Skeletal muscle satellite cell (primary cell): ENCODE results near the gene LYRM9.
"Not testable (repeated sequence)": the region's sequence is repeated elsewhere in the genome, so short reads cannot be mapped to it uniquely, and the experiment has no call there.

ENCODE experiments used
- H3K27me3 ChIP-seq: 2 replicates; pipeline ENCODE4 v1.7.0; 2013; ENCODE audit warnings: low read length; ENCODE audit not compliant: control insufficient read depth, insufficient read depth
- H3K36me3 ChIP-seq: 2 replicates; pipeline ENCODE4 v1.7.0; 2013; ENCODE audit warnings: mild to moderate bottlenecking, control low read depth, low read length; ENCODE audit not compliant: insufficient read depth
- H3K4me1 ChIP-seq: 2 replicates; pipeline ENCODE4 v1.7.0; 2013; ENCODE audit warnings: low read length; ENCODE audit not compliant: control insufficient read depth, insufficient read depth
- H3K4me2 ChIP-seq: 2 replicates; pipeline ENCODE4 v1.7.0; 2013; ENCODE audit warnings: mild to moderate bottlenecking, low read length
- H3K4me3 ChIP-seq: 2 replicates; pipeline ENCODE4 v1.7.0; 2013; ENCODE audit warnings: low read length
- H3K9ac ChIP-seq: 2 replicates; pipeline ENCODE4 v1.7.0; 2013; ENCODE audit warnings: mild to moderate bottlenecking, low read depth, low read length, moderate library complexity
- H3K9me3 ChIP-seq: replicated peaks from 2 replicates; pipeline ENCODE4 v1.7.0; 2013; ENCODE audit warnings: mild to moderate bottlenecking, control low read depth, low read length

Gene LYRM9

DNA sequence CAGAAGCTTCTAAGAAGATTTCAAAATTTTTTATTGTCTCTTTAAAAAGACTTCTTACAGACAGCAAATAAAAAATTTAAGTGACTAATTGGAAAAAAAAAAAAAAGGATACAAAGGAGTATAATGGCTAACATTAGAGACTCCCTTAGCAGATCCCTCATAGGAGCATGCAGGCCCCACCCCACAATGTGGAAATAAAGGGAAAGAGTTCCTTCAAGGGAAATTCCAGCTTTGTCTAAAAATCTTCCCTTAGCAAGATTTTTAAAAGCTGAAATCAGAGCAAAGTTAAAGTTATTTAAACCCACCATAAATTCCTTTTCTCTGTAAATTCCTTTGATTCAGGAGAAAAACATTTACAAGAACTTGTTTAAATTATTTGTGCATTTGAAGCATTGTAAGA, 60.3 kb downstream of the LYRM9 start:
- H3K4me1 ChIP-seq = no peaks in the 10 kb centered on the region
- no peak overlapping the region for H3K4me3 ChIP-seq
- no peak overlapping the region for H3K4me2 ChIP-seq
- no peaks in the 10 kb centered on the region for H3K9me3 ChIP-seq
- no peaks in the 10 kb centered on the region for H3K27me3 ChIP-seq
- no peak overlapping the region for H3K9ac ChIP-seq
- no peaks in the 10 kb centered on the region for H3K36me3 ChIP-seq

- not testable (repeated sequence) for H3K9me3 ChIP-seq, H3K27me3 ChIP-seq, H3K36me3 ChIP-seq, H3K4me3 ChIP-seq, H3K4me2 ChIP-seq, H3K4me1 ChIP-seq, H3K9ac ChIP-seq
These were observed 63.3 kb downstream of the LYRM9 start for GRCh38 chr17:27829888-27830287.

DNA sequence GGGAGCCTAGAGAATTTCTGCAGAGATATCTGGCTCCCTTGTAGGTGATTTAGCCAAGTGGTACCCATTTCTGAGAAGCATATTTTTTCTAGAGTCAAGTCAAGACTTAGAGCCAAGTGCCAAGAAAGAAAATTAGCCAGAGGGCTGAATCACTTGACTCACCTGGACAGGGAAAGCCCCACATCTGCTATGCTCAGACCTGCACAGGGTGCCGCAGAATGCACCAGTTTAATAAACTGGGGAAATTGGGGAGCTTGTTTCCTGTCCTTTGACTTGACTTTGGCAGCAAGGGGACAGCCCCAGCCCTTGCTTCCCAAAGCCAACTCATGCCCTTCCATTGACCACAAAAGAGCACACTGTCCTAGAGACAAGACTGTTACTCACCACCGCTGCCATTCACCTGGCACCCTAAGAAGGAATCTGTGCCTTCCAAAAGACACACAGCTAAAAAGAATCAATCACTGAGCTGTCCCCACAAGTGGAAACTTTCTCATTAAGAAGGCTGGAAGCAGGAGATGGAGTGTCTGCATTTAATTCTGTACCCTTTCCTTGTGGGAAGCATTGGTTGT, 63.9 kb downstream of the LYRM9 start:
- H3K4me3 ChIP-seq, H3K9ac ChIP-seq, H3K4me2 ChIP-seq, H3K9me3 ChIP-seq, H3K36me3 ChIP-seq, H3K27me3 ChIP-seq, H3K4me1 ChIP-seq: not testable (repeated sequence)
